ENCODE data around the gene ADCYAP1.

- no peak for TF ChIP-seq CTCF (IDR thresholded peaks at IDR 0.05)
- TF ChIP-seq POLR2A (IDR thresholded peaks at IDR 0.05), result no peak
Measured at GRCh38 chr18:939166-939565, 34.5 kb downstream of the ADCYAP1 start.

Measured in heart left ventricle (tissue), 13 donors.